GM18502 (cell line): Measurements from ENCODE around the gene FOXO1.
A peak's percentile ranks its signal among the peaks of the same experiment; 100 is the strongest.
"Not testable (repeated sequence)": the region's sequence is repeated elsewhere in the genome, so short reads cannot be mapped to it uniquely, and the experiment has no call there.

ENCODE experiments used
- ATAC-seq: cut with Tn5 transposase; IDR thresholded peaks from one replicate; pipeline ENCODE4 v1.9.1; 2021; ENCODE audit warnings: mild to moderate bottlenecking; ENCODE audit not compliant: unreplicated experiment, poor library complexity

Gene FOXO1

GRCh38 chr13:40666045-40666932, at the start of gene FOXO1:
Gene FOXO1 (minus strand): TSS chr13:40666641. CDS start chr13:40666212, 429 bp downstream.
- peak; percentile 65 for ATAC-seq

GRCh38 chr13:40714433-40714832, 48.0 kb upstream of the FOXO1 start:
- ATAC-seq, result not testable (repeated sequence)

GRCh38 chr13:40706439-40706838, 40.0 kb upstream of the FOXO1 start:
- ATAC-seq, result no peak

- ATAC-seq, result peak; percentile 82
Observed at GRCh38 chr13:40697711-40698110, 31.3 kb upstream of the FOXO1 start.

GRCh38 chr13:40694426-40694825, 28.0 kb upstream of the FOXO1 start:
- no peak for ATAC-seq

- ATAC-seq, result peak; percentile 74
Observed at GRCh38 chr13:40692946-40693345, 26.5 kb upstream of the FOXO1 start.

- ATAC-seq, result no peak
Observed at GRCh38 chr13:40688781-40689180, 22.3 kb upstream of the FOXO1 start.

GRCh38 chr13:40682449-40683240, 16.2 kb upstream of the FOXO1 start:
- no peak for ATAC-seq

GRCh38 chr13:40681341-40682146, 15.1 kb upstream of the FOXO1 start:
- ATAC-seq, result no peak

GRCh38 chr13:40680659-40681323, 14.3 kb upstream of the FOXO1 start:
- ATAC-seq, result no peak

GRCh38 chr13:40679480-40679985, 13.1 kb upstream of the FOXO1 start:
- no peak for ATAC-seq

- no peak for ATAC-seq
Observed at GRCh38 chr13:40677064-40677463, 10.6 kb upstream of the FOXO1 start.

GRCh38 chr13:40676007-40676406, 9.6 kb upstream of the FOXO1 start:
- ATAC-seq, result no peak

- ATAC-seq, result no peak
Observed at GRCh38 chr13:40673414-40673813, 7.0 kb upstream of the FOXO1 start.

GRCh38 chr13:40672765-40673397, 6.4 kb upstream of the FOXO1 start:
- no peak for ATAC-seq

- no peak for ATAC-seq
Observed at GRCh38 chr13:40671956-40672764, 5.7 kb upstream of the FOXO1 start.

- ATAC-seq, result no peak
Observed at GRCh38 chr13:40670307-40670706, 3.9 kb upstream of the FOXO1 start.

- no peak for ATAC-seq
Observed at GRCh38 chr13:40668335-40668734, 1.9 kb upstream of the FOXO1 start.

- ATAC-seq, result no peak
Observed at GRCh38 chr13:40667622-40667978, 1.2 kb upstream of the FOXO1 start.
